GM19395 (cell line): Measurements from ENCODE around the gene LY6G6C.

Experiments used
- ATAC-seq: cut with Tn5 transposase; IDR thresholded peaks from one replicate; pipeline ENCODE4 v1.9.1; 2021; ENCODE audit warnings: mild to moderate bottlenecking, moderate library complexity; ENCODE audit not compliant: unreplicated experiment

LY6G6C gene

DNA sequence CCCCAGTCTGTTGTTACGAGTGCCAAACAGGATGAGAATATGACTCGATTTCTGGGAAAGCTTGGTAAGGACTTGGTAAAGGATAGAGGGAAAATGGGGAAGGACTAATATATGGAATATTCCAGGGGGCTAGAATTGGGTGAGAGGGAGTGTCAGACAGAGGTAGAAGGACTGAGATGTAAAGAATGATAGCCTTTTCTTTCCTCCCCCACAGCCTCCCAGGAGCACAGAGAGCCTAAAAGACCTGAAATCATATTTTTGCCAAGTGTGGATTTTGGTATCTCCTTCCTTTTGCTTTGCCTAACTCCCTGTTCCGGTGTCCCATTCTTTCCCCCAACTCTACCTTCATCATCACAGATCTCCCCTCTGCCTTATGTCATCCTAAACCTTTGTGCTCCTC lies 21.3 kb upstream of the LY6G6C start:
- ATAC-seq, result no peak

DNA sequence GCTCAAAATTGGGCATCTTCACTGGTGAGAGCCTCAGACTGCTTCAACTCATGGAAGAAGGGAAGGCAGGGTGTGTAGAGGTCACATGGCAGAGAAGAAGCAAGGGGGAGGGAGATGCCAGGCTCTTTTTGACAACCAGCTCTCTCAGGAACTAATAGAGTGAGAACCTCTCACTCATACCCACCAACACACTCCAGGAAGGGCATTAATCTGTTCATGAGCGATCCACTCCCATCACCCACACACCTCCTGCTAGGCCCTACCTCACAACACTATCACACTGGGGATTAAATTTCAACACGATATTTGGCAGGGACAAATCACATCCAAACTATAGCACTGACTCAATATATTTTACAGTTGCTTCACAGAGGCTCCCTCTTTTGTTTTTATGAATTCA lies 20.3 kb upstream of the LY6G6C start:
- ATAC-seq, result no peak

DNA sequence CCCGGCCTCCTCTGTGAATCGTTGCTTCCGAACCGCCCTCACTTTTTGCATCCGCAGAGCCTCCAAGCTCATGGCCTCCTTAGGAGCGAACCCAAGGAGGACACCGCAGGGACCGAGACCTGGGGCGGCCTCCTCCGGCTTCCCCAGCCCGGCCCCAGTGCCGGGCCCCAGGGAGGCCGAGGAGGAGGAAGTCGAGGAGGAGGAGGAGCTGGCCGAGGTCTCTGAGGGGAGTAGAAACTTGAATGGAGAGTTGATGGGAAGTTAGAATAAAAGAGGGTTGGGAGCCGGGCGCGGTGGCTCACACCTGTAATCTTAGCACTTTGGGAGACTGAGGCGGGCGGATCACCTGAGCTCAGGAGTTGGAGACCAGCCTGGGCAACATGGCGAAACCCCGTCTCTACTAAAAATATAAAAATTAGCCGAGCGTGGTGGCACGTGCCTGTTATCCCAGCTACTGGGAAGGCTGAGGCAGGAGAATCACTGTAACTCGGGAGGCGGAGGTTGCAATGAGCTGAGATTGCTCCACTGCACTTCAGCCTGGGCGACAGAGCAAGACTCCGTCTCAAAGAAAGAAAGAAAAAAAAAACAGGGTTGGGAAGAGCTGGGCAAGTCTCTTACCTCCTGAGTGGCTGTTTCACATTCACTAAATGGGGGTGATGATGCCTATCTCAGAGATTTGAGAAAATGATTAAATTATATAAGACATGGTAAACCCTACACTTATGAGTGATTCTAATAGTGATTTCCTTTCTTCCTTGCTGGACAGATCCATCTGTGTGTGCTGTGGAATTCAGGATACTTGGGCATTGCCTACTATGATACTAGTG lies 19.1 kb upstream of the LY6G6C start:
- ATAC-seq, result no peak

DNA sequence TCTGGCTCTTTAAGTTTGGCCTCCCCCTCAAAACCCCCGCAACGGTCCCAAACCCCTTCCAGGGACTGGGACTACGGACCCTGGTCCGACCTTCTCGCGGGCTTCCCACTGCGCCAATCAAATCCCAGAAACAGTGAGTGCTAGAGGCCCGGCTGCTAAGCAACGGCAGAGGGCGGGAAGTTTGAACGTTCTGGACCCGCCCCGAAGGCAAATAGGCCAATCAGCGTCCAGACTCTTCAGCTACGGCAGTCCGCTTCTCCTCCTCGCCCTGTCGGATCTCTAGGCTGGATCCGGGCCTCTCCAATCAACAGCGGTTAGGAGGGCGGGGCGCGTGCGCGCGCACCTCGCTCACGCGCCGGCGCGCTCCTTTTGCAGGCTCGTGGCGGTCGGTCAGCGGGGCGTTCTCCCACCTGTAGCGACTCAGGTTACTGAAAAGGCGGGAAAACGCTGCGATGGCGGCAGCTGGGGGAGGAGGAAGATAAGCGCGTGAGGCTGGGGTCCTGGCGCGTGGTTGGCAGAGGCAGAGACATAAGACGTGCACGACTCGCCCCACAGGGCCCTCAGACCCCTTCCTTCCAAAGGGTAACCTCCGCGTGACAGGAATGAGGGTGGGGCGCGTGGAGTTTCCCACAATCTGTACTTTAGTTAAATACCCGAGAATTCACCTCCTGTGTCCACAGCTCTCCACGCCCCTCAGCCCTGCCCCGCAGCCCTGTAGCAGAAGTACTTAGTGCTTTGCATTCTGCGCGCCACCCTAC lies 18.3 kb upstream of the LY6G6C start, which contains the start of gene MSH5:
Gene MSH5, plus strand, starts transcription at position 367 of the 758 bp plus-strand sequence. CDS start 462 bp downstream, outside the sequence.
- peak; percentile 75 for ATAC-seq

DNA sequence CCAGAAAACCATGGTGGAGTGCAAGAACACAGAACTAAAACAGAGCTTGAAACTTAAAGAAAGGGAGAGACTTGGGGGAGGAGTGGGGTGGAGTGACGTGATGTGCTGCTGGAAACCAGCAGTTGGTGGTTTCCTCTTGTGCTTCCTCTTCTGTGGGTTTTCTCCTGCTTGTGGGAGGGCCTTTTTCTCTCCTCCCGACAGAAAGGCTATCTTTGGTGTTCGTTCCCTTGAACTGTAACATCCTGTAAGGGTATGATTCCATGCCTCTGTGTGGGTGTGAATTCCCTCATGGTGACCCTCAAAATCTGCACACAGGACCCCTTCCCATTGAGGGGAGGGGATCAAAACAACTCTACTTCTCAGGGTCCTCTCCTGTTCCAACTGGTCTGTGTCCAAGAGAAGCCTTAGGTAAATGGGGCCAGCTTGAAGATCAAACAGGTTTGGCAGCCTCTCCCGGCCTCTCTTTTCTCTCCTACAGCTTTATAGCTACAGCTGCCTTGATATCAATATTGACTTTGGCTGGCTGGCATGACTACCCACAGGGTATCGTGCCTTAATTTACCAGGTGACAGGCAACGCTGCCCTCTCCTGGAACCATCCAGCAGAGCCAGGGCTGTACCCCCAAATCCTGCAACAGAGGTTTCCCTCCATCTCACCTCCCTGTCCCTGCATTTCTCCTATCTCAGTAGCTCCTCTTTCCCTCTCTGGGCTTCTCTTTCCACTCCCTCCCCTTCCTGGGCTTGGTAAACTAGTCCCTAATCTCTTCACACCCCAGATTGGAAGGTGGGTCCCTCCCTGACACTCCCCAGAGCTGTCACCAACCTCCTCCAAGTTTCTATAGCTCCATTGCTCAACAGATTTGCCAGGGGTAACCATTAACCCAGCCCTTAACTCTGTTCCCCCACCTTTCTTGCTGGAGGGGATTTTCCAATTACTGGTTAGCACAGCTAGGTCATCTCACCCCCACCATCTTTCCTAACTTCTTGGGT lies 16.7 kb upstream of the LY6G6C start:
- ATAC-seq, result no peak

DNA sequence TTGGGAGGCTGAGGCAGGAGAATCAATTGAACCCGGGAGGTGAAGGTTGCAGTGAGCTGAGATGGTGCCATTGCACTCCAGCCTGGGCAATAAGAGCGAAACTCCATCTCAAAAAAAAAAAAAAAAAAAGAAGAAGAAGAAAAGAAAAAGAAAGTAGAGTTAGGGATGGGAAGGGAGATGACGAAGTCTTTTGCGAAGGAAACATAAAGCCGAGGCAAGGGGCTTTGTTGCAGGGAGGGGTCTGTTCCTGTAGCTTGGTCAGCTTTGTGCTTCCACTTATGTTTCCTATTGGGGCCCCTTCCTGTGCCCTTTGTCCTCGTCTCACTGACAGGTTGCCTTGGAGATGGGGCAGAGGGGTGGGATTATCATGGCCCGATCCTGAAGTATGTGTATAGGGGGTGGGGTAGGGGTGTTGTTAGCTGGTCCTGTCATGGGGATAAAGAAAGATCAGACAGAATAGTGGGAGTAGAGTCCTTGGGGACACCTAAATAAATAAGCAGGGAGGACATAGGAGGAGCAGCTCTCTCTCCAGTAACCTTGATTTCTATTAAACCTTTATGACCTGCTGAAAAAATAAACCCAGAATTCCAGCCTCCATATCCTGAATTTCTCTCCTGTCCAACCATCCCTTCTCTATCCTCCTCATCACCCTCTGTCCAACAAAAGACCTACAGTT lies 15.9 kb upstream of the LY6G6C start:
- no peak for ATAC-seq

DNA sequence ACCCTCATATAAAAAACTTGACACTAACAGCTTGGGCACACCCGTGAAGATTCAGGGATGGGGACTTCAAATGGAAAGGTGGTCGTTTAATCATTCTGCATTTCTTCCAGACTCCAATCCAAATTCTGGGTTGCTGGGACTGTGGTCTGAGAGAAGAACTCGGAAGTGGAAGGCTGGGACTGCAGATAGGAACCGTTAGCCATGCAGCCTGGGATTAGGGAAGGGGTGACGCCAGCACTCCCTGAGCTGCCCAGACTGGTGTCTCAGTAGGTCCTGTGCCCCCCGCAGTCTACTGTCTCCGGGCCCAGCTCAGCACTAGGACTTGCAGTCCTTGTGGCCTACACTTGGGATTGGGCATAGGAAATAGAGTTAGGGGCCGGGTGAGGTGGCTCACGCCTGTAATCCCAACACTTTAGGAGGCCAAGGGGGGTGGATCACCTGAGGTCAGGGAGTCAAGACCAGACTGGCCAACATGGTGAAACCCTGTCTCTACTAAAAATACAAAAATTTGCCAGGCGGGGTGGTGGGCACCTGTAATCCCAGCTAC lies 15.3 kb upstream of the LY6G6C start:
- ATAC-seq, result no peak

DNA sequence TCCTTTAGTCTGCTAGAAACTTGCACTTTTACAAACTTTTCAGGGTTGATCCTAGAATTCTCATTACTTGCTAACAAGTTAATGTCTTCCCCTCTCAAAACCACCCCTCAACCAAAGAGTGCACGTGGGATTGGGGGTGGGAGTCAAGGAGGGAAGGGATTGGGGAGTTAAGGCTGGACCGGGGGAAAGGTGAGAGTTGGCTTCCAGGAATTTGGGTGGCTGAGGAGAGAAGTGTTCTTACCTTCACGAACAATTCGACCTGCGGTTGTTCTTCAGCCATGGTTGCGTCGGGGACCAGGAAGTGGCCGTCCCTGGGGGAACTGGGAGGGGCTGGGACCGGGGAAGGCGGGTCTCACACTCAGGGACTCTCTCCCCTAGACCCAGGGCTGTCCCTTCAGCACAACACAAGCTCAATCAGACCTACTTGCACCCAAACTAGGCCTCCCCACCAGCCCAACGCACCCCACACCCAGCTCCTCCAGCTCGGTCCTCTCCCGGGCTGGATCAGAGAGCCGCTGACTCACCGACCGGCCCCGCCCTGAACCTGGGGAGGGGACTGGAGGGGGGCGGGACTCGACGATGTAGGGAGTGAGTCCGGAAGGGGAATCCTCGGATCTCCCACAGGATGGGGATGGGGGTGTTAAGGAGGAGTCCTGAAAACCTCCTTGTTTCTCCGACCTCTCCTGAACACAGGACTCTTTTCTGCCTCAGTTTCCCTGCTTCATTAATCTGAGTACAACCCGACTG lies 14.6 kb upstream of the LY6G6C start, which contains the start of gene CLIC1:
Gene CLIC1, minus strand, starts transcription at position 510 of the 747 bp plus-strand sequence. Its CDS starts 230 bp downstream, at position 280.
- ATAC-seq, result peak; percentile 25

DNA sequence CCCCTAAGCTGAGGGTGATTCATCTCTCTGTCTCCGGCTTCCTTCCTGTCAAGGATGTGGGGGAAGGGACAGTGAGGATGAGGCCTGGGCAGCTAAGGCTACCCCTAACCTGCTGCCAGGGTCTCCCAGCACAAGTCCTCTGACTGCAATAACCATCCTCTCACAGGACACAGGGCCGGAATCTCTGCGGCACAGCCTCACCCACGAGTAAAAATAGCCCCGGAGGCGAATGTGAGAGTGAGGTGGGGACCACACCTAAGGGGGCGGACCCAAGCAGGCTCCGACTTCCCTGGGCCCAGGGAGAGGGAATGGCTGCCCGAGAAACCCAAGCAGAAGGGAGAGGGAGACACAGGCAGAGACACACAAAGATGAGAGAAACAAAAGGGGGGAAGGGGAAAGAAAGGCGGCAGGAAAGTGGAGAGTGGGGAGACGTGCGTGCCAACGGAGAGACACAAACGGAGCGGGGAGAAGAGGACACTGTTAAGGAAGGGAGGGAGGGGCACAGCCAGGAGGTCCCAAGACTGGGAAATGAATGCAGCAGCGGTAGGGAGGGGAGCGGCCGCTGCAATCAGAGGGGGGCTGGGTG lies 13.4 kb upstream of the LY6G6C start:
- no peak for ATAC-seq

DNA sequence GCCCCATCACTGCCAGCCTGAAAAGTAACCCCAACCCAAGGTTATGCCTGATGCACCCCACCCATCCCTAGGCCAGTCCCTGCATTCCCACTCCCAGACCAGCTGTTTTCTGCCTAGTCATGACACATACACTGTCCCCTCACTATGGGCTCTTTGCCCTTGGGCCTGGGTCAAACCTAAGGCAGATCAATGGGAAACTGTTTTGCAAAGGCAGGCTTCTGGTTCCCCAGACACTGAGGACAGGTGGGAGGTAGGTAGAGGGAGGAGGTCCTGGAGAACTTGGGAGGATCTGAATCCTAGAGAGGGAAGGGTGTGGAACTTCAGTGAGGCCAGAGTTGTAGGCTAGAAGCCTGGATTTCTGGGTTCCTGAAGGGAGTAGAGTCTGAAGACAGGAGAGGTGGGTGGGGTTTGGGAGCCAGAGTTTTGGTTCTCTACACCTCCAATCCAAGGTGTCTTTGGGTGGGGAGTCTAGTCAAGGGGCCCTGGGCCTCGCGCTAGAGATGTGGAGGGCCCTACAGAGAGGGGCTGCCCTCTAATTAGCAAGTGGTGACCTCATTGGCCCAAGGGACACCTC lies 12.8 kb upstream of the LY6G6C start:
- ATAC-seq, result no peak

DNA sequence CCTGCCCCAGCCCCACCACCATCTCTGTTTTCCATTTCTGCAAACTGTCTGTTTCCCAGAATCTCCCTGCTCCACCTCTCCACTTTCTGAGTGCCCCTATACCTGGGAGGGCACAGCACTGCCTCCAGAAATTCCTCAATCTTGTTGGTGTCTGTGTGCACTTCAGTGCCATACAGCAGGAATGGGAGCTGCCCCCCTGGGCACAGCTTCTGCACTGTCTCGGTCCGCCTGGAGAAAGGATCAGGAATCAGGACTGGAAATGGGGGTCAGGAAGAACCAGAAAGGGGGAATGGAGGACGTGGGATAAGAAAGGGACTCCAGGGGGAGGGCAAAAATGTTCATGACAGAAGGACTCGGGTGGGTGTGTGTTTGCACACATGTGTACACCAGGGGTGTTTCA lies 12.2 kb upstream of the LY6G6C start:
- no peak for ATAC-seq

DNA sequence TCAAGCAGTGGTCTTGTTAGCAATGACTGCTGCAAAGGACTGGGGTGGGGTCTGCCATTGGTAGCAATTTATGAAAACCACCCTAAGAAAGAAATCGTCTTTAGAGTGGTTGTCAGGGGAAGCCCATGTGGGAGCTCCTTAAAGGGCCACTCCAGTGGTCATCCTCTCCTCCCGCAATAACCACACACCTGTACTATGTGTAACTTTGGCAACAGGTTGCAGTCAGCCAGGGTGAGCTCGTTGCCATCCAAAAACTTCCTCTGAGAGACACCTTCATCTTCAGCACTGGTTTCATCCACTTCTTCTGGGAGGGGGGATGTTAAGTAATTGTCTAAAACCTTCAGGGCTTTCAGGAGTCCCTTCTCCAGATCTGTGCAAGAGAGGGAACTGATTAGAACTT lies 10.5 kb upstream of the LY6G6C start:
- ATAC-seq, result no peak

DNA sequence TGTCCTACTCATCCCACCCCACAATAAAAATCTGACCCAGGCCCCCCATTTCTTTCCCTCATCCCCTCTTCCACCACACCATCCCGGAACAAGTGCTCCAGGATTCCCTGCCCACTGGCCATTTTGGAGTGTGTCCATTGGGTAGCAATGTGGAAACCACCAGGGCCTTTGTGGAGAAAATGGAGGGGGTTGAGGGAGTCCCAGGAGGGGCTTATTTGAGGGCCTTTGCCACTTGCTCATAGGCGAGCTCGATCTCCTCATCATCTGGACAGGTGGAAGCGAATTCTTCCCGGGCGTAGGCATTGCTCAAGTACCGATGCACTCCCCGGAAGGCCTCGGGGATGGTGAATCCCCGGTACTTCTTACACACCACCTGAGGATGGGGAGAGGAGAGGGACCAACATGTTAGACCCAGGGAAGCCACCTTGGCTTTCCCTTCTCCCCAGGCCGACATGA lies 9.1 kb upstream of the LY6G6C start:
- no peak for ATAC-seq

DNA sequence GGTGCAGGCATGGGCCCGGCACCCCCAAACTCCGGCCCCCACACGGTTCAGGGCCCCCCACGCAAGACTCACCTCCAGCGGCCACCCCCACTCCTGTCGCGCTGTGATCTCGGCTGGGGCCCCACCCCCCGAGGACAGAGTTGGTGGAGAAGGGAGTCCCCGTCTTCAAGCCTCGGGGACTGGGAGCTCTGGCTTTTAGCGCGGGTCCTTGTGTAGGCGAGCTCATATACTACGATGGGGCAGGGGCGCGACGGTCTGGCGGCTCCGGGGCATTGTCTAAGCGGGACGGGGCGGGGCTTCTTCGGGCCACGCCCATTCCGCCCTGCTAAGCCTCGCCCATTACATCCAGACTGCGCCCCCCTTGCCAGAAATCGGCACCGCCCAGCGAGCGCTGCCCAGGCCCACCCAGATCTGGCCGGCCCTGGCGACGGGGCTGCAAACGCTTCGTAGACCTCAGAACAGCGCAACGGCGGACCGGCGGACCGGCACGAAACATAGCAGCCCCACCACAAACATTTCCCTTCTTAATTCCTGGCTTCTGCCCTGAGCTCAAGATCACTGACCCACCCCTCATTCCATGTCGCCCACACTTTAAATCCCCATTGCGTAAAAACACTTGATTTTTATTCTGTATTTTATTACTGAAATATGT lies 8.6 kb upstream of the LY6G6C start:
- ATAC-seq, result peak; percentile 39

DNA sequence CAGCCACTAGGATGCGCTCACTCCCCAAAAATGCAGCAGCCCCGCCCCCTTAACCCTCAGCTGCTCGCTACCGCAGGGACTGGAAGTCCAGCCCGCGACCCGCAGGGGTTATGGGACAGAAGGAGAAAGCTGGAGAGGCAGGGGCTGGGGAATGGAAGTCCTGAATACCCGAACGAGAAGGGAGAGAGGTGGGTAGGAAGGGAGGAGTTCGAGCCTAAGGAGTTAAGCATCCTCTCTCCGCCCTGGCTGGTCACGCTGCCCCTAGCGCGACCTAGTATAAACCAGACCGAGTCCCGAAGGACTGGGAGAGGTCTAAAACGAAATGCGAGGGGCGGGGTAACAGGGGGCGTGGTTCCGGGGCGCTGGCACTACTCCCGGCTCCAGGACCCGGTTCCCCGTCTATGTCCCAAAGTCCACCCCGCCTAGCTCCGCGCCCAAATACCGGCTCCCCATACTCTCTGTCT lies 8.0 kb upstream of the LY6G6C start:
- ATAC-seq, result peak; percentile 54

DNA sequence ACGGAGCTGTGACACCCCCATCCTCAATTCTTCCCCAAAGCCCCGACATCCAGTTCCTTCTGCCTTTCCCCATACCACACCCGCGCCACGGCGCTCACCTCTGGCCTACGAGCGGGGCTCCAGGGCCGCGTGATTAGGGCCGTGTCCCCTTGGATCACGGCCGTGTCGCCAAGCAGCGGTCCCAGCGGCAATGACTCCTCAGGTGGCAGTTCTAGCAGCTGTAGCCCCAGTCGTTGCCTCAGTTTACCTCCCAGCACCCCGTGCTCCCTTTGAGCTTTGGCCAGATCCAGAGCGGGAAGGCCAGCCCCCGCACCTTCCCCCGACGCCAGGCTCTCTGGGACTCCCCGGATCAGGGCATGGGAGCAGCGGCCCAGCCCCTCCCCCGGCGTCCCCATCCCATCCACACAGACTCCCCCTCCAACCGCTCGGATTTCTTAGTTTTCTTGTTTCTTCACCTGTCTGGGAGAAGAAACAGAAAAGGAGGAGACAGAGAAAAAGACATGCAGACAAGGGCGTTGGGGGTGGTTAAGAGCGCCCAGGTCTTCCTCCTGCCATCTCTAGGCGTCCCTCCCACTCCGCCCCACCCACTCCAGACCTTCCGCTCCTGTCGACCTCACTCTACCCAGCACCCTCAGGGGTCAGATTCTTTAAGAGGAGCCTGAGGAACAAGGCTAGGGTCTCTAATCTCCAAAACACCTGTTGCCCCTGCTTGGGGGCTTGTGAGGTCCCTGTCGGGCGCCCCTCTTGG lies 7.4 kb upstream of the LY6G6C start, which contains the start of gene DDAH2:
Gene DDAH2, minus strand, starts transcription at position 533 of the 748 bp plus-strand sequence. Its CDS starts 138 bp downstream, at position 395.
- ATAC-seq, result no peak
